Measurements from ENCODE around the gene LOXL4.

The LOXL4 gene

DNA sequence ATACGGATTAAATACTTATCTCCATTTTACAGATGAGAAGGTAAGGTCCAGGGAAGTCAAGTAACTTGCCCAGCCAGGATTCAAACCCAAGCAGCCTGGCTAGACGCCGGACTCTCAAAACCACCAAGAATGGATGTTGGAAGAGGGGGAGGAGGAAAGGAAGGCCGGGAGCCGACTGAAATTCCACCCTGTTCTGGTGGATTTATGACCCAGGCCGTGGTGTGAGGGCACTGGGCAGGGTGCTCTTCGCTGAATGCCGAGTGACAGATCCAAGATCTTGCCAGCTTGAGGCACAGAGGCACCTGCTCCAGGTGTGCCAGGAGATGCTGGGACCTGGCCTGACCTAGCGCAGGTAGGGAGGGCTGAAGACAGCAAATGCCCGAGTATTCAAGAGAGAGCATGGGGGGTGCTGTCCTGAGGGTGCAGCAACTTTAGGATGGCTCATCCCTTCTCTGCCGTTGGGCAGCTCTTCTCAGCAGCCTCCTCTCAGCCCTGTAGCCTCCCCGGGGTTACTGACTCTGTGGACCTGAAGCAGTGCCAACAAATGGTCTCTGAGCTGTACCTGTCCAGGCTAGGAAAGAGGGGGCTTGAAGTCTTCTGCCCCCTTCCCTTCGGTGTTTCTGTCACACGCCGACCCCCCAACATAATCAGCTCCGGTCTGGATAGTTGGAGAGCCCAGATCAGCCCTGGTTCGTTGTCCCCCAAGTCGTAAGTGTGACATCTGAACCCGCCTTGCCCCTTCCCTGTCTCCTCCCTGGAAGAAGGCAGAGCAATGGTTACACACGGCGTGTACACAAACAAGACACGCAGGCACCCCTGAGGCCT is 713 bp downstream of the LOXL4 start:
- TF ChIP-seq, protein P1, sequence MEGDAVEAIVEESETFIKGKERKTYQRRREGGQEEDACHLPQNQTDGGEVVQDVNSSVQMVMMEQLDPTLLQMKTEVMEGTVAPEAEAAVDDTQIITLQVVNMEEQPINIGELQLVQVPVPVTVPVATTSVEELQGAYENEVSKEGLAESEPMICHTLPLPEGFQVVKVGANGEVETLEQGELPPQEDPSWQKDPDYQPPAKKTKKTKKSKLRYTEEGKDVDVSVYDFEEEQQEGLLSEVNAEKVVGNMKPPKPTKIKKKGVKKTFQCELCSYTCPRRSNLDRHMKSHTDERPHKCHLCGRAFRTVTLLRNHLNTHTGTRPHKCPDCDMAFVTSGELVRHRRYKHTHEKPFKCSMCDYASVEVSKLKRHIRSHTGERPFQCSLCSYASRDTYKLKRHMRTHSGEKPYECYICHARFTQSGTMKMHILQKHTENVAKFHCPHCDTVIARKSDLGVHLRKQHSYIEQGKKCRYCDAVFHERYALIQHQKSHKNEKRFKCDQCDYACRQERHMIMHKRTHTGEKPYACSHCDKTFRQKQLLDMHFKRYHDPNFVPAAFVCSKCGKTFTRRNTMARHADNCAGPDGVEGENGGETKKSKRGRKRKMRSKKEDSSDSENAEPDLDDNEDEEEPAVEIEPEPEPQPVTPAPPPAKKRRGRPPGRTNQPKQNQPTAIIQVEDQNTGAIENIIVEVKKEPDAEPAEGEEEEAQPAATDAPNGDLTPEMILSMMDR (IDR thresholded peaks at IDR 0.05): no peak

DNA sequence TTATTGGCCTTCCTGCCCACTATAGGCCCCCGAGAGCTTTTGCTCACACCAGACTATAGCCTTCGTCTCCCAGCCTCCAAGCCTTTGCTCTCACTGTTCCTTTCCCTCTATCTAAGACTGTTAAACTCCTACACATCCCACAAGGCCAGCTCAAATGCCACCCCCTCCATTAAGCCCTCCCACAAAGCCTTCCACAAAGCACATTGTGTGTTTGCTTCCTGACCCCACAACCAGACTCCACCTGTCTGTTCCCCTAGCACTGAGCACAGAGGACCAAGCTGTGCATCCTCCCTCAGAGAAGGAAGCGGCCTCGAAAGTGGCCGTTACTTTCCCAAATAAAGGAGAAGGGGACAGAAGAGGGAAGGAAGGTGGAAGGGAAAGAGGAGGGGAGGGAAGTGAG is 1.3 kb downstream of the LOXL4 start:
- TF ChIP-seq, protein P1 (IDR thresholded peaks at IDR 0.05): no peak

DNA sequence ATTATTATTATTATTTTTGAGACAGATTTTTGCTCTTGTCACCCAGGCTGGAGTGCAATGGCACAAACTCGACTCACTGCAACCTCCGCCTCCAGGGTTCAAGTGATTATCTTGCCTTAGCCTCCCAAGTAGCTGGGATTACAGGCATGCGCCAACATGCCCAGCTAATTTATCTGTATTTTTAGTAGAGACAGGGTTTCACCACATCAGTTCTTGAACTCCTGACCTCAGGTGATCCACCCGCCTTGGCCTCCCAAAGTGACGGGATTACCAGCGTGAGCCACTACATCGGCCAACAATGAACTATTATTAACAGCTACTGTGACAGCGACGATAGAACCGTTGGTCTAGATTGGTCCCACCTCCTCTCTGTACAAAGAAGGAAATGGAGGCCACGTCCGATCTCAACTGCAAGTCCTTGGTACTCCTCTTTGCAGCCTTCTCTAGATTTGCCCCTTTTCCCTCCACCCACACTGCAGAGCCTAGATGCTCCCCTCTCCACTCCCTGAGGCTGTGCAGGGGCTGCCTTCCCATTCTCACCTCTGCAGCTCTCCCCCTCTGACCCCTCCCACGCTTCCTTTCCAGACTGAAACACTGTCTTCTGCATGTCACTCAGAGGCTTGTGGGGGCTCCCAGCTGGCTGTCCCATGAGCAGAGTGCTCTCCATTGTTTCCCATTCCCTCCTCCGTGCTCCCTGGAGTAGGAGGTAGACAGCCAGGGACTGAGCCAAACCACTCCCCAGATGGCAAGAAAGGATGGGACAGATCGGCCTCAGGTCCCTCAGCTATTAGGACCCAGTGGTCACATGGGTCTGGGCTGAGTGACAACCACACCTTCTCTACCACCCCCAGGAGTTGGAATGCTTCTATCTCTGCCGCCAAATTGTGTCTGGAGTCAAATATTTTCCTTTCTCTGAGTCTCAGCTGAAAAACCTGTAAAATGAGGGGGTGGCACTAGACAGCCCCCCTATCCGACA is 2.3 kb downstream of the LOXL4 start:
- TF ChIP-seq, protein P1 (IDR thresholded peaks at IDR 0.05): no peak

DNA sequence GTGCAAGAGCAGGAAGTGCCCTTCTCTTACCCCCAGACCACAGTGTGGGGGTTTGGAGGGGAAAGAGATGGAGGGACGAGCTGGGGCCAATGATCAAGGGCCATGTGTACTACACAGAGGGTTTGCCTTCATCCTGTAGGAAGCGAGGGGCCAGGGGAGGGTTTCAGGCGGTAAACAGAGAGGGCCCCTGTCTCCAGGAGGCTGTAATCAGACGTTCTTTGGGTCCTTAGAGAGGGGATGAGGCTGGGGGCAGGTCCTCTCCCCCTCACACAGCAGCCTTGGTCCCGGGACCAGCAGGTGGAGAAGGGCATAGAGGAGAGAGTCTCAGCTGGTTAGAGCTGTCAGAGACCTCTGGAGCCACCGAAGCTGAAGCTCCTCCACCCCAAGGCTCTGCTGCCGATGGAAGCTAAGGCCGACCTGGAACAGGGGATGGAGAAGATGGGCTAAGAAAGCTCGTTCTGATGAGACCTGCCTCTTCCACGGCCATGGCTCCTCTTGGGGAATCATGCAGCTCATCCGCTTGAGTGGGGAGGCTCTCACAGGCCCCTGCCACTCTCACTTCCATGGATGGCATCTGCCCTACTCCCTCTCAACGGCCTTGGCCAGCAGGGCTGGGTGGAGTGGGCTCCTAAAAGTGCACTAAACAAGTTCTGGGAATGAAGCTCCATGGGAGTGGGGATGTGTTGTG is 3.5 kb downstream of the LOXL4 start:
- TF ChIP-seq, protein P1 (IDR thresholded peaks at IDR 0.05): no peak

DNA sequence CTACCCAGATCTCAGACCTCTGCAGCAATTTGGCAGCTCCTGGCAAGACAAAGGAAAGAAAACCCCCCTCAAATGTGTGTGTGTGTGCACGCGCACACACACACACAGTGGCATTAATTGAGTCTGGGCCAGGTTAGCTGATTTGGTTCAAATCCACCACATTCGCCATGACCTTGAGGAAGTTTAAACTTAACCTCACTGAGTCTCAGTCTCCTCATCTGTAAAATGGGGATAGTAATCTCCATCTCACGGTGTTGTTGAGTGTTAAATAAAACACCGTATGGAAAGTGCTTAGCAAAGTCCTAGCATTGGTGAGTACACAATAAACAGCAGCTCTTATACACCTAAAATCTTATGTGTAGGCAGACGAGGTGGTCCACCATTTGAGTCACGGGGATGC is 4.9 kb downstream of the LOXL4 start:
- TF ChIP-seq, protein P1 (IDR thresholded peaks at IDR 0.05): no peak

DNA sequence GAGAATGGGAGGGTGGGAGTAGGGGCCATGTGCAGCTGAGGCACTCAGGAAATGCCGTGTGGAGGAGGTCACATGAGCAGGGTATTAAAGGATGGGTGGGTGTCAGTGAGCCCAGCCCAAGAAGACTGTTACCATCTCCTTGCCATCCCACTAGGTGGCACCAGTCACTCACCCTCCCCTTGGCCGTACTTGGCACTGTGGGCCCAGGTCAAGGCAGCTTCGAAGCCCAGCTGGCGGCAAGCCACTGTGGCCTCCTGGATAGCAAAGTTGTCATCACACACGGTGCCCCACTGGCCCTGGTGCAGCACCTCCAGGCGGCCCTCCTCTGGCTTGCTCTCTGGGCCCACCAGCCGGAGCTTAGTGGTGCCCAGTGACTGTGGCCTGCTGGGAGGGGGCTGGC is 5.4 kb downstream of the LOXL4 start:
- TF ChIP-seq, protein P1 (IDR thresholded peaks at IDR 0.05): peak; percentile 56

Data from LNCAP (cell line).